Gastroesophageal sphincter (tissue), 3 donors: ENCODE measurements around the gene IFIT1B.

Experiments used
- POLR2A ChIP-seq, 2 donors: fragments of 450-650 bp; IDR thresholded peaks; one replicate each; pipeline ENCODE4 v1.6.1; 2017; ENCODE audit warnings: antibody characterized with exemption in 2 of 2, mild to moderate bottlenecking in 2 of 2, moderate library complexity in 1 of 2
- TF ChIP-seq, protein P1 (sequence below), 4 experiments: fragments of 200-600 bp in 2 of 4; fragments of 450-650 bp in 2 of 4; sonication (generic) in 1 of 4; IDR thresholded peaks; one replicate each; pipeline ENCODE4 v1.5.1; 2017 to 2019; ENCODE audit warnings: antibody characterized with exemption in 4 of 4, mild to moderate bottlenecking in 2 of 4, moderate library complexity in 2 of 4

DNA sequence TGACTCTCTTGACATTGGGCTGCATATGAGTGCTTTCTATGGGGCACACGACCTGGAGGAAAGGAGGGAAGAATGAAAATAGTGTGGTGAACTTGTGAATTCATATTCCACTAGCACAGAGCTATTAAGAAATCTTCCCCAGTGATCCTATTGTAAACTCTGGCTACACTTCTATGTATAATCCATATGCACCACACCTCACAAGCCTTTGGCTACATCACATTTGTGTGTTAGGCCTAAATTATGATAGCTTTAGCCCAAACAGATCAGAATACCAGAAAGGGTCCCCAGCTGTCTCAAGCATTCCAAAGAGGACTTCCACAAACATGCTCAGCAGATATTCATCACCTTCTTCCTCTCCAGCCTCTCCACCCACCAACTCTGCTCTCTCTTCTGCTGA lies 9.7 kb upstream of the IFIT1B start:
- TF ChIP-seq, protein P1, sequence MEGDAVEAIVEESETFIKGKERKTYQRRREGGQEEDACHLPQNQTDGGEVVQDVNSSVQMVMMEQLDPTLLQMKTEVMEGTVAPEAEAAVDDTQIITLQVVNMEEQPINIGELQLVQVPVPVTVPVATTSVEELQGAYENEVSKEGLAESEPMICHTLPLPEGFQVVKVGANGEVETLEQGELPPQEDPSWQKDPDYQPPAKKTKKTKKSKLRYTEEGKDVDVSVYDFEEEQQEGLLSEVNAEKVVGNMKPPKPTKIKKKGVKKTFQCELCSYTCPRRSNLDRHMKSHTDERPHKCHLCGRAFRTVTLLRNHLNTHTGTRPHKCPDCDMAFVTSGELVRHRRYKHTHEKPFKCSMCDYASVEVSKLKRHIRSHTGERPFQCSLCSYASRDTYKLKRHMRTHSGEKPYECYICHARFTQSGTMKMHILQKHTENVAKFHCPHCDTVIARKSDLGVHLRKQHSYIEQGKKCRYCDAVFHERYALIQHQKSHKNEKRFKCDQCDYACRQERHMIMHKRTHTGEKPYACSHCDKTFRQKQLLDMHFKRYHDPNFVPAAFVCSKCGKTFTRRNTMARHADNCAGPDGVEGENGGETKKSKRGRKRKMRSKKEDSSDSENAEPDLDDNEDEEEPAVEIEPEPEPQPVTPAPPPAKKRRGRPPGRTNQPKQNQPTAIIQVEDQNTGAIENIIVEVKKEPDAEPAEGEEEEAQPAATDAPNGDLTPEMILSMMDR (IDR thresholded peaks at IDR 0.05): no peak
- TF ChIP-seq POLR2A (IDR thresholded peaks at IDR 0.05): no peak
